Measurements from ENCODE around the gene MORN5. TPM values are rescaled to one million over a fixed set of nuclear protein-coding genes. Genes with fewer than 3 reads are reported as not detected.

MORN5 gene
- total and polyA plus RNA-seq, 9 of the 15 experiments (the other 6 are each of a cell fraction or from before 2014, with no cell fraction given) = not detected

DNA sequence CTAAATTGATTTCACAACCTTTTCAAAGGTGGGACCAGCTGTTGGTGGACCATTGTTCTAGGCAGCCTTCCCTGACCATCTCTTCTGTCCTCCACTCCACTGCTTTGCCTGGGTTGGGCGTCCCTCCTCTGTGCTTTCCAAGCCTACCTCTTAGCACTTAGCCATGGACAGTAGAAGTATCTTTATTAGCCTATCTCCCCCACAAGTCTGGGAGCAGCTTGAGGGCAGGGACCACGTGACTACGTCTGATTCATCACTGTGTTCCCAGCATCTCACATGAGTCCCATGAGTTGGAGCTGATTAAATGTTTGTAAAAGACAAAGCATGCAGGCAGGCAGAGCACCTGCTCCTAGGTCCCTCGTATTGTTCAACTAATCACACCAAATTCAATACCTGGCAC, 20.9 kb downstream of the MORN5 start:
- H3K4me2 ChIP-seq (ENCODE audit: insufficient read depth, low read length) = no peak overlapping the region
- 0% methylated on average over 4 of the region's 4 CpGs for WGBS (ENCODE audit: insufficient coverage, low coverage, missing lambda C conversion rate)
- ATAC-seq = peak; percentile 92
- TF ChIP-seq TOE1 (IDR thresholded peaks at IDR 0.05; ENCODE audit: borderline replicate concordance) (peak; percentile 97), TOE1 (CRISPR knock-in tag; IDR thresholded peaks at IDR 0.05; ENCODE audit: borderline replicate concordance, low read depth) (no peak), DPF2 (IDR thresholded peaks at IDR 0.05) (0 out of 2 replicates have a peak, but pooled peaks have one; percentile 42), ZNF224 (CRISPR knock-in tag; IDR thresholded peaks at IDR 0.05) (no peak), HIVEP1 (CRISPR knock-in tag; IDR thresholded peaks at IDR 0.05) (no peak), RAD51 (IDR thresholded peaks at IDR 0.05; ENCODE audit: borderline replicate concordance, low read depth) (peak; percentile 97), ELF4 (CRISPR knock-in tag; IDR thresholded peaks at IDR 0.05) (no peak), ZNF76 (CRISPR knock-in tag; IDR thresholded peaks at IDR 0.05; ENCODE audit: borderline replicate concordance) (no peak)
- TF ChIP-seq, protein P1, sequence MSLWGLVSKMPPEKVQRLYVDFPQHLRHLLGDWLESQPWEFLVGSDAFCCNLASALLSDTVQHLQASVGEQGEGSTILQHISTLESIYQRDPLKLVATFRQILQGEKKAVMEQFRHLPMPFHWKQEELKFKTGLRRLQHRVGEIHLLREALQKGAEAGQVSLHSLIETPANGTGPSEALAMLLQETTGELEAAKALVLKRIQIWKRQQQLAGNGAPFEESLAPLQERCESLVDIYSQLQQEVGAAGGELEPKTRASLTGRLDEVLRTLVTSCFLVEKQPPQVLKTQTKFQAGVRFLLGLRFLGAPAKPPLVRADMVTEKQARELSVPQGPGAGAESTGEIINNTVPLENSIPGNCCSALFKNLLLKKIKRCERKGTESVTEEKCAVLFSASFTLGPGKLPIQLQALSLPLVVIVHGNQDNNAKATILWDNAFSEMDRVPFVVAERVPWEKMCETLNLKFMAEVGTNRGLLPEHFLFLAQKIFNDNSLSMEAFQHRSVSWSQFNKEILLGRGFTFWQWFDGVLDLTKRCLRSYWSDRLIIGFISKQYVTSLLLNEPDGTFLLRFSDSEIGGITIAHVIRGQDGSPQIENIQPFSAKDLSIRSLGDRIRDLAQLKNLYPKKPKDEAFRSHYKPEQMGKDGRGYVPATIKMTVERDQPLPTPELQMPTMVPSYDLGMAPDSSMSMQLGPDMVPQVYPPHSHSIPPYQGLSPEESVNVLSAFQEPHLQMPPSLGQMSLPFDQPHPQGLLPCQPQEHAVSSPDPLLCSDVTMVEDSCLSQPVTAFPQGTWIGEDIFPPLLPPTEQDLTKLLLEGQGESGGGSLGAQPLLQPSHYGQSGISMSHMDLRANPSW (CRISPR knock-in tag; IDR thresholded peaks at IDR 0.05) = no peak
- TF ChIP-seq, protein P2, sequence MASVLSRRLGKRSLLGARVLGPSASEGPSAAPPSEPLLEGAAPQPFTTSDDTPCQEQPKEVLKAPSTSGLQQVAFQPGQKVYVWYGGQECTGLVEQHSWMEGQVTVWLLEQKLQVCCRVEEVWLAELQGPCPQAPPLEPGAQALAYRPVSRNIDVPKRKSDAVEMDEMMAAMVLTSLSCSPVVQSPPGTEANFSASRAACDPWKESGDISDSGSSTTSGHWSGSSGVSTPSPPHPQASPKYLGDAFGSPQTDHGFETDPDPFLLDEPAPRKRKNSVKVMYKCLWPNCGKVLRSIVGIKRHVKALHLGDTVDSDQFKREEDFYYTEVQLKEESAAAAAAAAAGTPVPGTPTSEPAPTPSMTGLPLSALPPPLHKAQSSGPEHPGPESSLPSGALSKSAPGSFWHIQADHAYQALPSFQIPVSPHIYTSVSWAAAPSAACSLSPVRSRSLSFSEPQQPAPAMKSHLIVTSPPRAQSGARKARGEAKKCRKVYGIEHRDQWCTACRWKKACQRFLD (CRISPR knock-in tag; IDR thresholded peaks at IDR 0.05) = no peak
- TF ChIP-seq, protein P3, sequence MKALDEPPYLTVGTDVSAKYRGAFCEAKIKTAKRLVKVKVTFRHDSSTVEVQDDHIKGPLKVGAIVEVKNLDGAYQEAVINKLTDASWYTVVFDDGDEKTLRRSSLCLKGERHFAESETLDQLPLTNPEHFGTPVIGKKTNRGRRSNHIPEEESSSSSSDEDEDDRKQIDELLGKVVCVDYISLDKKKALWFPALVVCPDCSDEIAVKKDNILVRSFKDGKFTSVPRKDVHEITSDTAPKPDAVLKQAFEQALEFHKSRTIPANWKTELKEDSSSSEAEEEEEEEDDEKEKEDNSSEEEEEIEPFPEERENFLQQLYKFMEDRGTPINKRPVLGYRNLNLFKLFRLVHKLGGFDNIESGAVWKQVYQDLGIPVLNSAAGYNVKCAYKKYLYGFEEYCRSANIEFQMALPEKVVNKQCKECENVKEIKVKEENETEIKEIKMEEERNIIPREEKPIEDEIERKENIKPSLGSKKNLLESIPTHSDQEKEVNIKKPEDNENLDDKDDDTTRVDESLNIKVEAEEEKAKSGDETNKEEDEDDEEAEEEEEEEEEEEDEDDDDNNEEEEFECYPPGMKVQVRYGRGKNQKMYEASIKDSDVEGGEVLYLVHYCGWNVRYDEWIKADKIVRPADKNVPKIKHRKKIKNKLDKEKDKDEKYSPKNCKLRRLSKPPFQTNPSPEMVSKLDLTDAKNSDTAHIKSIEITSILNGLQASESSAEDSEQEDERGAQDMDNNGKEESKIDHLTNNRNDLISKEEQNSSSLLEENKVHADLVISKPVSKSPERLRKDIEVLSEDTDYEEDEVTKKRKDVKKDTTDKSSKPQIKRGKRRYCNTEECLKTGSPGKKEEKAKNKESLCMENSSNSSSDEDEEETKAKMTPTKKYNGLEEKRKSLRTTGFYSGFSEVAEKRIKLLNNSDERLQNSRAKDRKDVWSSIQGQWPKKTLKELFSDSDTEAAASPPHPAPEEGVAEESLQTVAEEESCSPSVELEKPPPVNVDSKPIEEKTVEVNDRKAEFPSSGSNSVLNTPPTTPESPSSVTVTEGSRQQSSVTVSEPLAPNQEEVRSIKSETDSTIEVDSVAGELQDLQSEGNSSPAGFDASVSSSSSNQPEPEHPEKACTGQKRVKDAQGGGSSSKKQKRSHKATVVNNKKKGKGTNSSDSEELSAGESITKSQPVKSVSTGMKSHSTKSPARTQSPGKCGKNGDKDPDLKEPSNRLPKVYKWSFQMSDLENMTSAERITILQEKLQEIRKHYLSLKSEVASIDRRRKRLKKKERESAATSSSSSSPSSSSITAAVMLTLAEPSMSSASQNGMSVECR (CRISPR knock-in tag; IDR thresholded peaks at IDR 0.05) = no peak

More for the DNA sequence above, 20.9 kb downstream of the MORN5 start:
- Histone ChIP-seq H3K4me1 (replicated peaks in 1 of 2; ENCODE audit: control insufficient read depth in 2 of 2, insufficient read depth in 2 of 2, low read length in 2 of 2) (peaks cover 0 to 18% of the 10 kb centered on the region in 2 experiments; a peak in 2 of 5 replicates), H3K27ac (ENCODE audit: extremely low read depth, low read depth, low read length) (no peak overlapping the region), H3K9ac (ENCODE audit: insufficient read depth in 1 of 2, low read depth in 2 of 2, low read length in 2 of 2) (no peak overlapping the region), H3K36me3 (ENCODE audit: control insufficient read depth, insufficient read depth, low read length) (no peaks in the 10 kb centered on the region), H3K4me3 (no peak overlapping the region), H3K27me3 (ENCODE audit: control insufficient read depth in 2 of 2, insufficient read depth in 2 of 2, low read length in 2 of 2) (no peaks in the 10 kb centered on the region), H4K20me1 (replicated peaks; ENCODE audit: control insufficient read depth, insufficient read depth, low read length) (no peaks in the 10 kb centered on the region), H3K9me3 (replicated peaks; ENCODE audit: control insufficient read depth, insufficient read depth, low read depth, low read length) (no peaks in the 10 kb centered on the region), H2AFZ (ENCODE audit: low read depth, low read length) (no peak overlapping the region), H3K9me1 (ENCODE audit: control insufficient read depth, insufficient read depth, low read length) (no peaks in the 10 kb centered on the region), H3K79me2 (ENCODE audit: control insufficient read depth, insufficient read depth, low read length) (no peaks in the 10 kb centered on the region)
- ChIA-PET POLR2A (interaction anchor here (0.7 to 1.3 kb wide), 4 partner anchors 11 to 19 kb away, joined by 3 read pairs; no protein-coding TSS in a partner anchor), CTCF (ENCODE audit: low intra/inter-chr PET ratio) (no interaction called here)
- DNase-seq (ENCODE audit: extremely low read depth in 1 of 4, low spot score in 3 of 4) = peak; percentile 52 to 79 (median 59)
- in situ Hi-C loops (cut with MboI) (no loop called here), intact Hi-C loops (cut with micrococcal nuclease) (no loop called here)
- no TSS peak for BruUV-seq (replicated peaks)
- FAIRE-seq = peak; percentile 89

Measured in K562 (cell line).